SK-N-SH treated with all-trans-retinoic acid at 6 μM for 48 hours (cell line): ENCODE results near the gene THBS3.

Experiments
- ARNTL ChIP-seq: fragments of 450-650 bp; formaldehyde crosslinking; IDR thresholded peaks from 2 replicates; pipeline ENCODE4 v1.5.0; 2020; ENCODE audit warnings: low read depth, mild to moderate bottlenecking, moderate library complexity, borderline replicate concordance
- BACH2 ChIP-seq: fragments of 250-450 bp; sonication (Bioruptor Pico); IDR thresholded peaks from 2 replicates; pipeline ENCODE4 v1.9.0; 2021; ENCODE audit warnings: mild to moderate bottlenecking, borderline replicate concordance
- CSDC2 ChIP-seq: fragments of 250-450 bp; sonication (Bioruptor Pico); IDR thresholded peaks from 2 replicates; pipeline ENCODE4 v1.5.0; 2020; ENCODE audit warnings: mild to moderate bottlenecking, moderate library complexity
- GLIS3 ChIP-seq: fragments of 250-450 bp; sonication (Bioruptor Pico); IDR thresholded peaks from 2 replicates; pipeline ENCODE4 v1.5.0; 2020; ENCODE audit warnings: mild to moderate bottlenecking, moderate library complexity
- TOX ChIP-seq: fragments of 250-450 bp; sonication (Bioruptor Pico); IDR thresholded peaks from 2 replicates; pipeline ENCODE4 v1.8.0; 2021; ENCODE audit warnings: mild to moderate bottlenecking, moderate library complexity, borderline replicate concordance
- ZC3H10 ChIP-seq: fragments of 250-450 bp; sonication (Bioruptor Pico); IDR thresholded peaks from 2 replicates; pipeline ENCODE4 v1.5.1; 2021; ENCODE audit warnings: mild to moderate bottlenecking, moderate library complexity
- ZFP30 ChIP-seq: fragments of 450-650 bp; formaldehyde crosslinking; IDR thresholded peaks from 2 replicates; pipeline ENCODE4 v1.5.0; 2022; ENCODE audit warnings: mild to moderate bottlenecking, moderate library complexity
- ZNF565 ChIP-seq: fragments of 450-650 bp; formaldehyde crosslinking; conservative IDR thresholded peaks from 2 replicates; pipeline ENCODE4 v1.5.0; 2020; ENCODE audit warnings: low read depth, mild to moderate bottlenecking, moderate library complexity
- ZNF8 ChIP-seq: fragments of 450-650 bp; formaldehyde crosslinking; IDR thresholded peaks from 2 replicates; pipeline ENCODE4 v1.5.0; 2020; ENCODE audit warnings: mild to moderate bottlenecking, moderate library complexity
- TF ChIP-seq, protein P1 (sequence below): fragments of 250-450 bp; sonication (Bioruptor Pico); IDR thresholded peaks from 2 replicates; pipeline ENCODE4 v1.8.0; 2020; ENCODE audit warnings: mild to moderate bottlenecking, moderate library complexity, borderline replicate concordance
- TF ChIP-seq, protein P2 (sequence below): fragments of 250-450 bp; sonication (Bioruptor Pico); IDR thresholded peaks from 2 replicates; pipeline ENCODE4 v1.5.1; 2021; ENCODE audit warnings: mild to moderate bottlenecking, moderate library complexity
- TF ChIP-seq, protein P3 (sequence below): fragments of 250-450 bp; sonication (Bioruptor Pico); IDR thresholded peaks from 2 replicates; pipeline ENCODE4 v1.8.0; 2021; ENCODE audit warnings: low read depth, mild to moderate bottlenecking, moderate library complexity, borderline replicate concordance

DNA sequence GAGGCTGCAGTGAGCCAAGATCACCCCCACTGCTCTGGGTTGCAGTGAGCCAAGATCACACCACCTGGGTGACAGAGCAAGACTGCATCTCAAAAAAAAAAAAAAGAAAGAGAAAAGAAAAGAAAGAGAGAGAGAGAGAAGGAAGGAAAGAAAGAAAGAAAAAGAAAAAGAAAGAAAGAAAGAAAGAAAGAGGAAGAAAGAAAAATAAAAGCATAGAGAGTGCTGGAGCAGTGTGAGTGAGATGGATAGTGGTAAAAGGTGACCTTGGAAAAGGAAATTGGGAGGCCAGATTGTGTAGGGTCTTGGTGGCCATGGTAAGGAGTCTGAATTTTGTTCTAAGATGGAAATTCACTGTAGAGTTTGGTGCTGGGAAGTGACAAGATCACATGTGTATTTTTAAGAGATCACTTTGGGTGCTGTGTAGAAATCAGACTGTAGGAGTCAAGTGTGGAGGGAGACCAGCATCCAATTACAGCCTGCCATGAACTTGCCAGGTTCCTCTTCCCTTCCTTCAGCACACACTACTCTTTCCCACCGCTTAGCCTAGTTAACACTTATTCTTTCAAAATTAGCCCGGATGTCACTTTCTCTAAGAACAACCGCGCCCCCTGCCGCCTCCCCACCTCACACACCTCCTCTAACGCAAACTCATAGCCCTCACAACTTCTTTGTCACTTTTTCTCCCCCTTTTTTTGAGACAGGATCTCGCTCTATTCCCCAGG is 18.7 kb upstream of the THBS3 start:
- TF ChIP-seq, protein P1, sequence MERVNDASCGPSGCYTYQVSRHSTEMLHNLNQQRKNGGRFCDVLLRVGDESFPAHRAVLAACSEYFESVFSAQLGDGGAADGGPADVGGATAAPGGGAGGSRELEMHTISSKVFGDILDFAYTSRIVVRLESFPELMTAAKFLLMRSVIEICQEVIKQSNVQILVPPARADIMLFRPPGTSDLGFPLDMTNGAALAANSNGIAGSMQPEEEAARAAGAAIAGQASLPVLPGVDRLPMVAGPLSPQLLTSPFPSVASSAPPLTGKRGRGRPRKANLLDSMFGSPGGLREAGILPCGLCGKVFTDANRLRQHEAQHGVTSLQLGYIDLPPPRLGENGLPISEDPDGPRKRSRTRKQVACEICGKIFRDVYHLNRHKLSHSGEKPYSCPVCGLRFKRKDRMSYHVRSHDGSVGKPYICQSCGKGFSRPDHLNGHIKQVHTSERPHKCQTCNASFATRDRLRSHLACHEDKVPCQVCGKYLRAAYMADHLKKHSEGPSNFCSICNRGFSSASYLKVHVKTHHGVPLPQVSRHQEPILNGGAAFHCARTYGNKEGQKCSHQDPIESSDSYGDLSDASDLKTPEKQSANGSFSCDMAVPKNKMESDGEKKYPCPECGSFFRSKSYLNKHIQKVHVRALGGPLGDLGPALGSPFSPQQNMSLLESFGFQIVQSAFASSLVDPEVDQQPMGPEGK (CRISPR knock-in tag) = no peak
- TF ChIP-seq ZNF8 (CRISPR knock-in tag) (no peak), TOX (CRISPR knock-in tag) (no peak), ZNF565 (CRISPR knock-in tag) (no peak), ZC3H10 (CRISPR knock-in tag) (no peak), BACH2 (CRISPR knock-in tag) (no peak), CSDC2 (CRISPR knock-in tag) (no peak), ARNTL (CRISPR knock-in tag) (no peak), GLIS3 (CRISPR knock-in tag) (no peak), ZFP30 (CRISPR knock-in tag) (no peak)
- TF ChIP-seq, protein P2, sequence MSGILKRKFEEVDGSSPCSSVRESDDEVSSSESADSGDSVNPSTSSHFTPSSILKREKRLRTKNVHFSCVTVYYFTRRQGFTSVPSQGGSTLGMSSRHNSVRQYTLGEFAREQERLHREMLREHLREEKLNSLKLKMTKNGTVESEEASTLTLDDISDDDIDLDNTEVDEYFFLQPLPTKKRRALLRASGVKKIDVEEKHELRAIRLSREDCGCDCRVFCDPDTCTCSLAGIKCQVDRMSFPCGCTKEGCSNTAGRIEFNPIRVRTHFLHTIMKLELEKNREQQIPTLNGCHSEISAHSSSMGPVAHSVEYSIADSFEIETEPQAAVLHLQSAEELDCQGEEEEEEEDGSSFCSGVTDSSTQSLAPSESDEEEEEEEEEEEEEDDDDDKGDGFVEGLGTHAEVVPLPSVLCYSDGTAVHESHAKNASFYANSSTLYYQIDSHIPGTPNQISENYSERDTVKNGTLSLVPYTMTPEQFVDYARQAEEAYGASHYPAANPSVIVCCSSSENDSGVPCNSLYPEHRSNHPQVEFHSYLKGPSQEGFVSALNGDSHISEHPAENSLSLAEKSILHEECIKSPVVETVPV (CRISPR knock-in tag) = no peak
- TF ChIP-seq, protein P3, sequence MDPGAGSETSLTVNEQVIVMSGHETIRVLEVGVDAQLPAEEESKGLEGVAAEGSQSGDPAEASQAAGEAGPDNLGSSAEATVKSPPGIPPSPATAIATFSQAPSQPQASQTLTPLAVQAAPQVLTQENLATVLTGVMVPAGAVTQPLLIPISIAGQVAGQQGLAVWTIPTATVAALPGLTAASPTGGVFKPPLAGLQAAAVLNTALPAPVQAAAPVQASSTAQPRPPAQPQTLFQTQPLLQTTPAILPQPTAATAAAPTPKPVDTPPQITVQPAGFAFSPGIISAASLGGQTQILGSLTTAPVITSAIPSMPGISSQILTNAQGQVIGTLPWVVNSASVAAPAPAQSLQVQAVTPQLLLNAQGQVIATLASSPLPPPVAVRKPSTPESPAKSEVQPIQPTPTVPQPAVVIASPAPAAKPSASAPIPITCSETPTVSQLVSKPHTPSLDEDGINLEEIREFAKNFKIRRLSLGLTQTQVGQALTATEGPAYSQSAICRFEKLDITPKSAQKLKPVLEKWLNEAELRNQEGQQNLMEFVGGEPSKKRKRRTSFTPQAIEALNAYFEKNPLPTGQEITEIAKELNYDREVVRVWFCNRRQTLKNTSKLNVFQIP (CRISPR knock-in tag) = no peak
